Left renal pelvis (tissue), 4 donors: ENCODE data around the gene CCDC88A. TPM values are rescaled to one million over a fixed set of nuclear protein-coding genes. Genes with fewer than 3 reads are reported as not detected.
"Not testable (repeated sequence)": the region's sequence is repeated elsewhere in the genome, so short reads cannot be mapped to it uniquely, and the experiment has no call there.

Source experiments
- DNase-seq, 4 donors: peaks; one replicate each; pipeline ENCODE4 v3.0.0-alpha.2; 2013; ENCODE audit warnings: low read depth in 4 of 4, low spot score in 3 of 4
- polyA plus RNA-seq, 4 donors: library from polyadenylated mRNA; unstranded; fragments of 120-200 nt; gene quantifications; one replicate each; pipeline ENCODE4 v1.2.1, GENCODE V29; 2013; ENCODE audit not compliant: insufficient read length in 4 of 4

Gene CCDC88A
- polyA plus RNA-seq, 4 donors: 66.5 to 80.8 (median 76.9) TPM

DNA sequence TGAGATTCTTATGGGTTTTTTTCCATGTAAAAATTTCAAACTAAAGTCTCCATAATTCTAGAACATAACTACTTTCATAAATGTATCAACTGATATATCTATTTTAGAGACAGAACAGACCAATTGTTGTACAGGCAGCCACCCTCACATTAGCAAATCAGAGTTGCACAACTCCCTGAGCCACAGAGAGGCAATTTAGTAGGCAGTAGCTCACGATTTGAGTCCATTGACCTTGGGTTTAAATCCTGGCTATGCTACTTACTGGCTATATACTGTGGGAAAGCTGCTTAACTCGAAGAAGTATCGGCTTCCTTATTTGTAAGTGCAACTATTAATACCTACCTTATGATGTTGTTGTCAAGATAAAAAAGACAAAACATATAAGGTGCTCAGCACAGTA, 166.8 kb downstream of the CCDC88A start:
- DNase-seq: no peak

DNA sequence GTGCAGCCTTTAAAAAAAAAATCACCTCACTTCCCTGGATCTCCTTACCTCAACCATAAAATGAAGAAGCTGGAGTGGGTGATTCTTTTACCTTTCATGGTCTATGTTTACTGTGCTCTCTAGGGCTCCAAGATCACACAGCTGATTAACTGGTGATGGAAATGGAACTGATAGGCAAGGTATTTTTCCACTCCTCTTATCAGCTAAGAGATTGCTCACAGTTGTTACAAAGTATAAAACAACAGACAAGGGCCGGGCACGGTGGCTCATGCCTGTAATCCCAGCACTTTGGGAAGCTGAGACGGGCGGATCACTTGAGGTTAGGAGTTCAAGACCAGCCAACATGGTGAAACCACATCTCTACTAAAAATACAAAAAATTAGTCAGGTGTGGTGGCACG, 172.6 kb downstream of the CCDC88A start:
- DNase-seq: no peak

DNA sequence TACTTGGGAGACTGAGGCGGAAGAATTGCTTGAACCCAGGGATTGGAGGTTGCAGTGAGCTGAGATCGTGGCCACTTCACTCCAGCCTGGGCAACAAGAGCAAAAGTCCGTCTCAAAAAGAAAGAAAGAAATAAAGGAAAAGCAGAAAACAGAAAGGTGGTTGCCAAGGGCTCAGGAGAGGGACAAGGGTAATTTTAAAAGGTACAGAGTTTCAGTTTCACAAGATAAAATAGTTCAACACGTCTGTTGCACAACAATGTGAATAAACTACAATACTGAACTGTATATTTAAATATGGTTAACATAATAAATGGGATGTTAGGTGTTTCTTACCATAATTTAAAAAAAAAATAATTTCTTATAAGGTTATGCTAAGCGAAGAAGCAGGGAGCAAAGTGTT, 174.2 kb downstream of the CCDC88A start:
- DNase-seq: no peak

DNA sequence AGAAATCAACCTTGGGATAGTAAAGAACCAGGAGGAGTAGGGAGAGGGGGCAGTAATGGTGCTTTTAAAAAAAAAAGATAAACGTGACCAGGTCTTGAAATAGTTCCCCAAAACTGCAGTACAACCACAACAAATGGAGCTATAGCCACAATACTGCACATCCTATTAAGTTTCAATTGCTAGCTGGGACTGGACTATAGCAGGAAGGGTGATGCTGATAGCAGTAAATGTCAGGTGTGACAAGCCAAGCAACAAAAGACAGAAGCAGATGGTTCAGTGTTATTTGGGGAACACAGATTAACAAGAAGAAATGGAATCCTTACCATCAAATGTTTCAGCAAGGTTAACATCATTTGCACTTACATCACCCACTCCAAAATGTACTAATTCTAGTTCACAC, 177.0 kb downstream of the CCDC88A start:
- no peak for DNase-seq

DNA sequence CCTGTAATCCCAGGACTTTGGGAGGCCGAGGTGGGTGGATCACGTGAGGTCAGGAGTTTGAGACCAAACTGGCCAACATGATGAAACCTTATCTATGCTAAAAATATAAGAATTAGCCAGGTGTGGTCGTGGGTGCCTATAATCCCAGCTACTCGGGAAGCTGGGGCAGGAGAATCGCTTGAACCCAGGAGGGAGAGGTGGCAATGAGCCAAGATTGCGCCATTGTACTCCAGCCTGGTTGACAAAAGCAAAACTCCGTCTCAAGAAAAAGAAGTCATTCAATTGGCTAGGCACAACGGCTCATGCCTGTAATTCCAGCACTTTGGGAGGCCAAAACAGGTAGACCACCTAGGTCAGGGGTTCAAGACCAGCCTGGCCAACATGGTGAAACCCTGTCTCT, 178.1 kb downstream of the CCDC88A start:
- not testable (repeated sequence) for DNase-seq

DNA sequence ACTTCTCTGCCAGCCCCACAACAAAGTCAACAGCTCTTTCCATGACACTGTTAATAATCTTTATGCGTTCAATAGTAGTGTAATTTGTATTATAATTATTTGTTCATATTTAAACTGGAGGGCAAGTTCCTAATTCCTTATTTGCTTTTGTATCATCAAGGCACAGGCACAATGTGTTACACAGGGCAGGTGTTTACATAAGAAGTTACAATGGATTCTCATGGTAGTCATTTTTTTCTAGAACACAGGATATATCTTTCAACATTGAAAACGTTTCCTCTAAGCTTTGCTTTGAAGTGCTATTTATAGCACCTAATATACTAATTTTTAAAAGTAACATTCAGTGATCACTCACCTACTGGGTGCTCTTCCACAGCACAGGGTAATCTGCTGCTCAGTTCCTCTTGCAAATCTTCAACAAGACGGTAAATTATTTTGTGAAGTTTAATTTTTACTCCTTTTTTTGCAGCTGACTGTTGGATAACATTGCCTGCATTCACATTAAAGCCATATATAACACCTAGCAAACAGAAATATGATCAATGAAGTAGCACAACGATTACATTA, 179.9 kb downstream of the CCDC88A start:
- DNase-seq: no peak

Other genes starting within 250 kb of the CCDC88A start
- 10 to 100 TPM; 20.7 to 31.9 (median 25.0) TPM for gene CLHC1, start 187.6 kb downstream of the CCDC88A start, polyA plus RNA-seq
- 1,000 to 10,000 TPM; 1,699 to 1,933 (median 1,901) TPM for gene RPS27A, start 187.2 kb downstream of the CCDC88A start, polyA plus RNA-seq
- gene MTIF2, start 150.6 kb downstream of the CCDC88A start, polyA plus RNA-seq: 10 to 100 TPM; 19.2 to 44.6 (median 42.5) TPM
- gene CFAP36, start 99.9 kb upstream of the CCDC88A start, polyA plus RNA-seq: 10 to 100 TPM; 59.4 to 99.4 (median 97.8) TPM
- 10 to 100 TPM; 67.1 to 92.8 (median 78.4) TPM for gene PPP4R3B, start 197.8 kb upstream of the CCDC88A start, polyA plus RNA-seq